NCI-H1048 (cell line): ENCODE results near the gene MRPL18.

Source experiments
- DNase-seq: peaks from one replicate; lab custom pipeline; 2025; lab: John Stamatoyannopoulos, UW

The MRPL18 gene

DNA sequence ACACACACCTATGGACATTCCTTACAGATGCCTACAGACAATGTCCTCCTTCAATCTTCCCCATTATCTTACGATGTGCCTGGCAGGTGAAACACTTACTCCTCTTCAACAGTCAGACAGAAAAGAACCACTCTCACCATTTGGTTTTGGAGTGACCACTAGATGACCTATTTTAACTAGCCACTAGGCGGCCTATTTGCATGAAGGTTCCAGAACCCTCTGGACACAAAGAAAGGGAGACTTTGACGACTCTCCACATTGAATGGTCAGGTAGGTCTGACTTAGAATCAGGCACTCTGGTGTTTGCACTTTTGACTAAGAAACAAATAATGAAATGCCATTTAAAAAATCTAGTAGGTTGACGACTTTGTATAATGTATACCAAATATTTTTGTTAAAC is 51.8 kb downstream of the MRPL18 start:
- no peak for DNase-seq

DNA sequence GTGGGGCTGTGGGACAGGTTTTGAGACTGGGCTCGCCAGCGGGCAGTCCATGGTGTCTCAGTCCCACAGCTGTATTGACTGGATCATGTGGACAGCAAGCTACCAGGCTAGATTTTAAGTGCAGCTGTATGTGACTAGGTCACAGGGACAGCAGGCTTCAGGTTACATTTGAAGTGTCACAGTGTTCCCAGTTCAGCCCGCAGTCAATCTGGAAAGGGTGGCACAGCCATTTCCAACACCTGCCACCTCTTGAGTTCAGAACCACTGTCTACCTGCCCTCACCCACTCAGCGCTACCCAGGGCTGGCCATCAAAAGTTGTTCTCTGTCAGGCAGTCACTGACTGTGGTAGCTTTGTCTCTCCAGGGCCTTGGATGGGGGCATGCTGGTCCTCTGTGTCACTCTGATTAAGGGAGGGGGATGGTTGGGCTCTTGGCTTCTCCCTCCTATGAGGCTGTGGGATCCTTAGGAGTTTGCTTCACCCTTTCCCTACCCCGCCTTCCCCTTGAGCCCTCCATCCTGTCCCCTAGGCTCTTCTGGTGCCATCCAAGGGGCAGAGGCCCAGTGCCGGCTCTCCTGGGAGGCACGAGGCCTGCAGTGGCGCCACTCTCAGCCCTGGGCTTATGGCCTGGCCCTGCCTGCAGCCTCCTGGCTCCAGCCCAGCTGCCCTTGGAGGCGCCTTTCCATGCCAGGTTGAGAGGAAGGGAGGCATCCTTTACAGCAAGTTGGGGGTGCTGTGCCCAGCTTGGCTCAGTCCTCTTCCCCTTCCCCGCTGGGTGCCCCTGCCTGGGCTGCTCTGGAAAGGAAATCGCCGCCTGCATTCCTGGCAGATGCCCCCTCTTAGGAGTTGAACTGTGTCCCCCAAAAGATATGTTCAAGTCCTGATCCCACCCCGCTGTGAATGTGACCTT is 54.7 kb downstream of the MRPL18 start:
- DNase-seq: no peak
